Keratinocyte (primary cell): ENCODE results near the gene ADGRF1. TPM values are rescaled to one million over a fixed set of nuclear protein-coding genes. Genes with fewer than 3 reads are reported as not detected.
"Not testable (repeated sequence)": the region's sequence is repeated elsewhere in the genome, so short reads cannot be mapped to it uniquely, and the experiment has no call there.

Experiments used
- DNase-seq: peaks from one replicate; pipeline ENCODE4 v3.0.0-alpha.2; 2011; ENCODE audit warnings: low read depth, missing footprints, low spot score
- FAIRE-seq: peaks from 2 replicates; lab custom pipeline; 2011; peaks lifted over from hg19 to GRCh38; lab: Jason Lieb, UNC
- H2AFZ ChIP-seq: 2 replicates; pipeline ENCODE4 v1.6.0; 2012; ENCODE audit warnings: low read length, control low read depth, inconsistent platforms; ENCODE audit not compliant: control insufficient read depth
- H3K27ac ChIP-seq: 2 replicates; pipeline ENCODE4 v1.5.1; 2011; ENCODE audit warnings: low read length; ENCODE audit not compliant: control insufficient read depth, insufficient read depth
- H3K27me3 ChIP-seq: 3 replicates; pipeline ENCODE4 v1.6.0; 2011; ENCODE audit warnings: low read length; ENCODE audit not compliant: control insufficient read depth, insufficient read depth; ENCODE audit errors: extremely low read depth
- H3K36me3 ChIP-seq, 2 experiments: 2 replicates in 1 of 2; 3 replicates in 1 of 2; pipeline ENCODE4 v1.5.1; 2011; ENCODE audit warnings: low read length in 2 of 2, mild to moderate bottlenecking in 1 of 2; ENCODE audit not compliant: control insufficient read depth in 2 of 2, insufficient read depth in 2 of 2; ENCODE audit errors: extremely low read depth in 1 of 2
- H3K4me1 ChIP-seq: 3 replicates; pipeline ENCODE4 v1.5.1; 2011; ENCODE audit warnings: low read length; ENCODE audit not compliant: control insufficient read depth, insufficient read depth; ENCODE audit errors: extremely low read depth
- H3K4me2 ChIP-seq: 3 replicates; pipeline ENCODE4 v1.6.0; 2011; ENCODE audit warnings: low read depth, low read length; ENCODE audit not compliant: control insufficient read depth, insufficient read depth; ENCODE audit errors: extremely low read depth
- H3K4me3 ChIP-seq, 3 experiments: fragments of 200-600 bp in 1 of 3; sonication (generic) in 1 of 3; 2 replicates in 2 of 3; 3 replicates in 1 of 3; pipeline ENCODE4 v1.5.1; 2011 to 2016; ENCODE audit warnings: low read length in 3 of 3, mild to moderate bottlenecking in 3 of 3, control low read depth in 2 of 3, inconsistent platforms in 1 of 3, low read depth in 1 of 3, mixed read lengths in 1 of 3, mixed run types in 1 of 3, moderate library complexity in 1 of 3; ENCODE audit not compliant: control insufficient read depth in 2 of 3, insufficient read depth in 2 of 3; ENCODE audit errors: extremely low read depth in 1 of 3
- H3K79me2 ChIP-seq: 2 replicates; pipeline ENCODE4 v1.6.0; 2012; ENCODE audit warnings: low read length; ENCODE audit not compliant: control insufficient read depth, insufficient read depth
- H3K9ac ChIP-seq: 3 replicates; pipeline ENCODE4 v1.6.0; 2011; ENCODE audit warnings: low read length; ENCODE audit not compliant: control insufficient read depth, insufficient read depth; ENCODE audit errors: extremely low read depth
- H3K9me1 ChIP-seq: 3 replicates; pipeline ENCODE4 v1.6.0; 2011; ENCODE audit warnings: low read length; ENCODE audit not compliant: control insufficient read depth, insufficient read depth; ENCODE audit errors: extremely low read depth
- H3K9me3 ChIP-seq: 2 replicates; pipeline ENCODE4 v1.5.1; 2012; ENCODE audit warnings: low read depth, low read length; ENCODE audit not compliant: control insufficient read depth
- H4K20me1 ChIP-seq: 3 replicates; pipeline ENCODE4 v1.6.0; 2011; ENCODE audit warnings: low read length; ENCODE audit not compliant: control insufficient read depth, insufficient read depth; ENCODE audit errors: extremely low read depth
- EZH2 ChIP-seq: IDR thresholded peaks from one replicate; pipeline ENCODE4 v1.6.1; 2012; ENCODE audit warnings: inconsistent platforms, mild to moderate bottlenecking, low read length, moderate library complexity
- dilution Hi-C: fragments of 300-500 bp; cut with MboI; formaldehyde crosslinking; loops from one replicate; pipeline ENCODE4 v1.7.0; 2020; ENCODE audit warnings: low sequenced_read_pairs; ENCODE audit not compliant: extremely low pct_ligation_motif_present
- polyA minus RNA-seq, 3 experiments: library from RNA; depleted of rRNA, polyadenylated mRNA; stranded (reverse); fragments of >200 nt; gene quantifications; 1 replicate in 1 of 3; 2 replicates in 1 of 3; 3 replicates in 1 of 3; pipeline ENCODE4 v1.2.3, GENCODE V29; 2011
- polyA plus RNA-seq, 5 experiments: library from polyadenylated mRNA; depleted of rRNA in 3 of 5; stranded (reverse) in 3 of 5; stranded (forward) in 1 of 5; unstranded in 1 of 5; fragments of >200 nt; gene quantifications; 1 replicate in 1 of 5; 2 replicates in 3 of 5; 3 replicates in 1 of 5; pipeline versions ENCODE4 v1.2.1 to v1.2.3, GENCODE V29; 2011 to 2012; ENCODE audit warnings: missing spikeins in 2 of 5, low read depth in 1 of 5, low replicate concordance in 1 of 5
- TF ChIP-seq, protein P1 (sequence below), 3 experiments: IDR thresholded peaks in 1 of 3; conservative IDR thresholded peaks in 1 of 3; optimal IDR thresholded peaks in 1 of 3; 2 replicates in 2 of 3; 3 replicates in 1 of 3; pipeline versions ENCODE3 to v1.5.1; 2011; ENCODE audit warnings: low read length in 3 of 3, mild to moderate bottlenecking in 3 of 3, moderate library complexity in 2 of 3, control low read depth in 1 of 3, inconsistent platforms in 1 of 3; ENCODE audit not compliant: insufficient read depth in 2 of 3; ENCODE audit errors: extremely low read depth in 1 of 3

ADGRF1 gene
- 27.7 to 43.9 TPM (median 35.3 TPM) in 3 replicates for polyA plus RNA-seq
- 0.81 TPM for polyA plus RNA-seq (2011; ENCODE audit: low read depth)
- polyA plus RNA-seq (2011; cell fraction: cytosol; rRNA removed), result 10.6 and 18.7 TPM in 2 replicates
- 49.2 and 51.7 TPM in 2 replicates for polyA plus RNA-seq (2011; cell fraction: nucleus; rRNA removed)
- polyA plus RNA-seq (2012; ENCODE audit: low replicate concordance), result 1.3 and 18.6 TPM in 2 replicates
- polyA minus RNA-seq, result 27.6 to 62.8 TPM (median 50.3 TPM) in 3 replicates
- polyA minus RNA-seq (2011; cell fraction: cytosol; rRNA and poly(A)+ RNA removed), result 22.8 TPM
- 30.0 and 57.9 TPM in 2 replicates for polyA minus RNA-seq (2011; cell fraction: nucleus; rRNA and poly(A)+ RNA removed)

- dilution Hi-C loops, result no loop called here
- Histone ChIP-seq H4K20me1 (no peaks in the 10 kb centered on the region), H3K4me3 (peak within 1 kb of the TSS; percentile 38 to 71 (median 68)), H3K79me2 (peaks cover 26% of the 10 kb centered on the region), H3K9ac (peak within 1 kb of the TSS; percentile 62), H3K27me3 (no peaks in the 10 kb centered on the region), H3K9me1 (no peaks in the 10 kb centered on the region), H3K4me2 (peak within 1 kb of the TSS; percentile 91), H3K9me3 (no peaks in the 10 kb centered on the region), H2AFZ (peak within 1 kb of the TSS; percentile 20), H3K36me3 (no peaks in the 10 kb centered on the region), H3K4me1 (peaks cover 54% of the 10 kb centered on the region), H3K27ac (peak within 1 kb of the TSS; percentile 94)
- no peak for DNase-seq
- no peak for TF ChIP-seq EZH2
- TF ChIP-seq, protein P1, sequence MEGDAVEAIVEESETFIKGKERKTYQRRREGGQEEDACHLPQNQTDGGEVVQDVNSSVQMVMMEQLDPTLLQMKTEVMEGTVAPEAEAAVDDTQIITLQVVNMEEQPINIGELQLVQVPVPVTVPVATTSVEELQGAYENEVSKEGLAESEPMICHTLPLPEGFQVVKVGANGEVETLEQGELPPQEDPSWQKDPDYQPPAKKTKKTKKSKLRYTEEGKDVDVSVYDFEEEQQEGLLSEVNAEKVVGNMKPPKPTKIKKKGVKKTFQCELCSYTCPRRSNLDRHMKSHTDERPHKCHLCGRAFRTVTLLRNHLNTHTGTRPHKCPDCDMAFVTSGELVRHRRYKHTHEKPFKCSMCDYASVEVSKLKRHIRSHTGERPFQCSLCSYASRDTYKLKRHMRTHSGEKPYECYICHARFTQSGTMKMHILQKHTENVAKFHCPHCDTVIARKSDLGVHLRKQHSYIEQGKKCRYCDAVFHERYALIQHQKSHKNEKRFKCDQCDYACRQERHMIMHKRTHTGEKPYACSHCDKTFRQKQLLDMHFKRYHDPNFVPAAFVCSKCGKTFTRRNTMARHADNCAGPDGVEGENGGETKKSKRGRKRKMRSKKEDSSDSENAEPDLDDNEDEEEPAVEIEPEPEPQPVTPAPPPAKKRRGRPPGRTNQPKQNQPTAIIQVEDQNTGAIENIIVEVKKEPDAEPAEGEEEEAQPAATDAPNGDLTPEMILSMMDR (optimal IDR thresholded peaks at IDR 0.05 in 1 of 3, IDR thresholded peaks at IDR 0.05 in 1 of 3, conservative IDR thresholded peaks at IDR 0.05 in 1 of 3; ENCODE audit: extremely low read depth in 1 of 3, insufficient read depth in 2 of 3, low read length in 3 of 3), result no peak
- FAIRE-seq, result peak; percentile 96
Measured at GRCh38 chr6:47042275-47042791, at the start of gene ADGRF1. ADGRF1 (minus strand) TSS chr6:47042332; CDS start chr6:47029061, 13,271 bp downstream.

- Histone ChIP-seq H3K9ac (no peak overlapping the region), H3K36me3 (no peaks in the 10 kb centered on the region), H3K4me2 (no peak overlapping the region), H3K9me3 (no peaks in the 10 kb centered on the region), H3K9me1 (no peaks in the 10 kb centered on the region), H3K4me3 (no peak overlapping the region), H3K79me2 (no peaks in the 10 kb centered on the region), H3K27ac (no peak overlapping the region), H2AFZ (no peak overlapping the region), H4K20me1 (no peaks in the 10 kb centered on the region), H3K4me1 (peaks cover 12% of the 10 kb centered on the region), H3K27me3 (no peaks in the 10 kb centered on the region)
- dilution Hi-C loops, result no loop called here
- no peak for DNase-seq
- TF ChIP-seq, protein P1 (optimal IDR thresholded peaks at IDR 0.05 in 1 of 3, IDR thresholded peaks at IDR 0.05 in 1 of 3, conservative IDR thresholded peaks at IDR 0.05 in 1 of 3; ENCODE audit: extremely low read depth in 1 of 3, insufficient read depth in 2 of 3, low read length in 3 of 3), result no peak
- TF ChIP-seq EZH2, result no peak
- FAIRE-seq, result no peak
Measured at GRCh38 chr6:47090881-47091280, 48.7 kb upstream of the ADGRF1 start.

GRCh38 chr6:47089473-47089872 is 47.3 kb upstream of the ADGRF1 start:
- dilution Hi-C loops, H3K79me2 ChIP-seq, FAIRE-seq, H3K27me3 ChIP-seq, H3K4me2 ChIP-seq, H3K4me3 ChIP-seq, H3K9me3 ChIP-seq, DNase-seq, H3K27ac ChIP-seq, H4K20me1 ChIP-seq, H3K36me3 ChIP-seq, H3K9me1 ChIP-seq, H2AFZ ChIP-seq, H3K9ac ChIP-seq, H3K4me1 ChIP-seq: not testable (repeated sequence)
